Astrocyte of the spinal cord (primary cell): ENCODE measurements around the gene SPI1.

Experiments
- DNase-seq: peaks from one replicate; pipeline ENCODE4 v3.0.0; 2011; ENCODE audit warnings: low read depth, low spot score
- H3K4me3 ChIP-seq: 2 replicates; pipeline ENCODE4 v1.5.1; 2011; ENCODE audit warnings: low read depth, mild to moderate bottlenecking, low read length, moderate library complexity
- CTCF ChIP-seq: IDR thresholded peaks from 2 replicates; pipeline ENCODE4 v1.5.1; 2012; ENCODE audit warnings: low read depth, mild to moderate bottlenecking, low read length, inconsistent platforms
- in situ Hi-C: cut with HindIII; loops from 2 replicates; pipeline ENCODE4 v1.10.0; 2017; ENCODE audit warnings: low sequenced_read_pairs

SPI1 gene

GRCh38 chr11:47415949-47416472, 37.7 kb upstream of the SPI1 start:
- TF ChIP-seq CTCF, result no peak
- in situ Hi-C loops, result no loop called here
- no peak overlapping the region for H3K4me3 ChIP-seq
- DNase-seq, result peak; percentile 94

- in situ Hi-C loops, result no loop called here
- TF ChIP-seq CTCF, result no peak
- DNase-seq, result no peak
- no peak overlapping the region for H3K4me3 ChIP-seq
Observed at GRCh38 chr11:47415091-47415854, 36.9 kb upstream of the SPI1 start.

GRCh38 chr11:47414685-47415070, 36.3 kb upstream of the SPI1 start:
- in situ Hi-C loops, result no loop called here
- TF ChIP-seq CTCF, result no peak
- DNase-seq, result no peak
- no peak overlapping the region for H3K4me3 ChIP-seq

- in situ Hi-C loops, result no loop called here
- no peak overlapping the region for H3K4me3 ChIP-seq
- no peak for TF ChIP-seq CTCF
- peak; percentile 38 for DNase-seq
Observed at GRCh38 chr11:47413908-47414684, 35.7 kb upstream of the SPI1 start.

GRCh38 chr11:47413351-47413750, 35.0 kb upstream of the SPI1 start:
- no peak overlapping the region for H3K4me3 ChIP-seq
- no peak for TF ChIP-seq CTCF
- in situ Hi-C loops, result no loop called here
- no peak for DNase-seq

GRCh38 chr11:47411884-47412746, 33.8 kb upstream of the SPI1 start:
- no peak for DNase-seq
- TF ChIP-seq CTCF, result peak; percentile 91
- H3K4me3 ChIP-seq, result no peak overlapping the region
- in situ Hi-C loops, result no loop called here
